ENCODE measurements around the gene ZNF565. TPM values are rescaled to one million over a fixed set of nuclear protein-coding genes. Genes with fewer than 3 reads are reported as not detected.
A peak's percentile ranks its signal among the peaks of the same experiment; 100 is the strongest.

Gene ZNF565
- total and polyA plus RNA-seq, 7 experiments from 2014 or later = 2.7 to 11.6 (median 7.8) TPM

DNA sequence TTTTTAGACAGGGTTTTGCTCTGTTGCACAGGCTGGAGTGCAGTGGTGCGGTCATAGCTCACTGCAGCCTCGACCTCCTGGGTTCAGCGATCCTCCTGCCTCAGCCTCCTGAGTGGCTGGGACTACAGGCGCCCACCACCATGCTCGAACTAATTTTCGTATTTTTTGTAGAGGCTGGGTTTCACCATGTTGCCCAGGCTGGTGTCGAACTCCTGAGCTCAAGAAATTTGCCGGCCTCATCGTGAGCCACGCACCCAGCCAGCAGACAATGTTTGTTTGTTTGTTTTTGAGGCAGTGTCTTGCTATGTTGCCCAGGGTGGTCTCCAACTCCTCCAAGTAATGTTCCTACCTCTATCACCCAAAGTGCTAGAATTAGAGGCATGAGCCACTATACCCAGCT lies 61.3 kb downstream of the ZNF565 start:
- H3K27ac Mint-ChIP-seq = peak overlapping the region in 1 of 9 donors; percentile 32
- ATAC-seq = no peak
- H3K4me1 ChIP-seq (ENCODE audit: control insufficient read depth in 2 of 2, insufficient read depth in 2 of 2, low read length in 2 of 2) = no peaks in the 10 kb centered on the region

DNA sequence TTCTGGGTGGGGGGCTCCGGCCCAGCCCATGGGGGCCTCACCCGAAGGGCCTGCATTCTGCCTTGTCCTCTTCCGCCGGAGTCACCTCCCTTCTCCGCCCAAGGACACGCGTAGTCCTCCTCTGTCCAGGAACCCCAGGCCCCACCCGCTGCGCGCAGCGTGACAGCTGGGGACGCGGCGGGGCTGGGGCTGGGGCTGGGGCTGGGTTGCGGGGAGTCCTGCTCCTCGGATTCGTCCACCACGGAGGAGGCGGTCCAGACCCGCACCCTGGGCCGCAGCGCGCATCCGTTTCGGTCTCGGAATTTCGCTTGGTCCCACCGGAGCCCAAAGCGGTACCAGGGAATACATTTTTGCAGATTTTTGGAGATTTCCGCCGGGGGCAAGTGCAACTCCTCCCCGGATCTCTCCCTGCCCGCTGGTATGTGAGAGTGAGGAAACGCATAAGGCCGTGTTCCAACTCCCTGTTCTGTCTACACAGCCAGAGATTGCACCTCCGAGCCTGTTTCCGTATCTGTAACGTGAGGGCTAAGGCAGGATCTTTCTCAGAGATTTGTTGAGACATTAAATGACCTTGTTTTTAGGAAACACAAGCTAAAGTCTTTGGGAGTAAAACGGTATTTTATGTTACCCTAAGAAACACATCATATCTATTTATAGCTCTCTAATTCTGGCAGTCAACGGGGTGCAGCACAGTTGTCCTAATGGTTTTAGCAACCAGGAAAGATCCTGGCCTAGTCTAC lies 61.9 kb downstream of the ZNF565 start, which contains the start of gene COX7A1:
COX7A1 (minus strand) TSS at position 96 of the 740 bp plus-strand sequence; CDS start at position 56, 40 bp downstream.
- Histone ChIP-seq H3K4me1 (ENCODE audit: control insufficient read depth in 2 of 2, insufficient read depth in 2 of 2, low read length in 2 of 2) (no peaks in the 10 kb centered on the region), H3K36me3 (ENCODE audit: control insufficient read depth in 2 of 3, insufficient read depth in 3 of 3, low read length in 3 of 3) (peaks cover 0 to 31% (median 0%) of the 10 kb centered on the region in 3 experiments), H3K27me3 (ENCODE audit: control insufficient read depth in 2 of 2, insufficient read depth in 2 of 2, low read length in 2 of 2) (no peaks in the 10 kb centered on the region), H3K9me3 (ENCODE audit: control insufficient read depth in 2 of 3, low read length in 3 of 3) (no peaks in the 10 kb centered on the region), H3K4me3 (ENCODE audit: low read length) (no peak within 1 kb of the TSS), H3K27ac (ENCODE audit: low read depth, low read length) (no peak within 1 kb of the TSS)
- ChIA-PET CTCF (interaction anchor here (1.0 to 1.8 kb wide), 2 partner anchors 17 to 23 kb away, joined by 4 to 6 read pairs; no protein-coding TSS in a partner anchor), POLR2A (no interaction called here)
- ATAC-seq = peak; percentile 44
- no peak within 1 kb of the TSS for H3K4me3 Mint-ChIP-seq
- no peaks in the 10 kb centered on the region for H3K27me3 Mint-ChIP-seq
- no peaks in the 10 kb centered on the region for H3K9me3 Mint-ChIP-seq
- no peak for DNase-seq
- peak within 1 kb of the TSS in 2 of 9 donors; percentile 3 to 32 for H3K27ac Mint-ChIP-seq
- peaks cover 0 to 13% (median 4%) of the 10 kb centered on the region in 7 donors for H3K4me1 Mint-ChIP-seq
- intact Hi-C loops (cut with micrococcal nuclease) = no loop called here
- peaks cover 0 to 22% (median 11%) of the 10 kb centered on the region in 5 donors for H3K36me3 Mint-ChIP-seq

More for the DNA sequence above, 61.3 kb downstream of the ZNF565 start:
- Histone ChIP-seq H3K9me3 (ENCODE audit: control insufficient read depth in 2 of 3, low read length in 3 of 3) (no peaks in the 10 kb centered on the region), H3K4me3 (ENCODE audit: low read length) (no peak overlapping the region), H3K36me3 (ENCODE audit: control insufficient read depth in 2 of 3, insufficient read depth in 3 of 3, low read length in 3 of 3) (peaks cover 0 to 28% (median 0%) of the 10 kb centered on the region in 3 experiments), H3K27me3 (ENCODE audit: control insufficient read depth in 2 of 2, insufficient read depth in 2 of 2, low read length in 2 of 2) (no peaks in the 10 kb centered on the region), H3K27ac (ENCODE audit: low read depth, low read length) (no peak overlapping the region)
- DNase-seq = no peak
- CTCF ChIA-PET = interaction anchor here (1.0 to 1.8 kb wide), 2 partner anchors 17 to 24 kb away, joined by 4 to 6 read pairs; no protein-coding TSS in a partner anchor
- H3K4me1 Mint-ChIP-seq = peaks cover 0 to 11% (median 4%) of the 10 kb centered on the region in 7 donors
- peaks cover 0 to 17% (median 10%) of the 10 kb centered on the region in 5 donors for H3K36me3 Mint-ChIP-seq
- intact Hi-C loops (cut with micrococcal nuclease) = no loop called here
- H3K9me3 Mint-ChIP-seq = no peaks in the 10 kb centered on the region
- no peaks in the 10 kb centered on the region for H3K27me3 Mint-ChIP-seq
- no peak overlapping the region for H3K4me3 Mint-ChIP-seq
- POLR2A ChIA-PET = interaction anchor here (1.1 kb wide), 1 partner anchor 13 kb away, joined by 3 read pairs; the partner anchor contains the start of gene CAPNS1

DNA sequence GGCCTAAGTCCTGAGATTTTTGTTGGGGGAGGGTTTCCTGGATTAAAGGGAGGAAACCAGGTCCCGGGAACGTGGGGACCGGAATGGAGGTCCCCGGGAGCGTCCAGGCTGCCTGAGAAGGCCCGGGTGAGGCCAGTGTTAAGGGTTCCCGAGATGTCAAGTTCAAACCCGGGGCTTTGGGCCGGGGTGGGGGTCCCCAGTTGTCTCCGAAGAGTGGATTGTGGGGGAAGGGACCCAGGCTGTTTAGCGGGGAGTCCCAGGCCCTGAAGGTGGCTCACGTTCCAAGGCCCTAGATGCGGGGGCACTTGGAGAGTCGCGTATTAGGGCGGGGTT lies 62.5 kb downstream of the ZNF565 start:
- Histone ChIP-seq H3K4me3 (ENCODE audit: low read length) (no peak overlapping the region), H3K9me3 (ENCODE audit: control insufficient read depth in 2 of 3, low read length in 3 of 3) (no peaks in the 10 kb centered on the region), H3K36me3 (ENCODE audit: control insufficient read depth in 2 of 3, insufficient read depth in 3 of 3, low read length in 3 of 3) (peaks cover 0 to 35% (median 0%) of the 10 kb centered on the region in 3 experiments), H3K27me3 (ENCODE audit: control insufficient read depth in 2 of 2, insufficient read depth in 2 of 2, low read length in 2 of 2) (no peaks in the 10 kb centered on the region), H3K27ac (ENCODE audit: low read depth, low read length) (no peak overlapping the region), H3K4me1 (ENCODE audit: control insufficient read depth in 2 of 2, insufficient read depth in 2 of 2, low read length in 2 of 2) (no peaks in the 10 kb centered on the region)
- ChIA-PET CTCF (no interaction called here), POLR2A (no interaction called here)
- Mint-ChIP-seq H3K9me3 (no peaks in the 10 kb centered on the region), H3K27ac (no peak overlapping the region), H3K27me3 (no peaks in the 10 kb centered on the region), H3K4me1 (peaks cover 0 to 13% (median 4%) of the 10 kb centered on the region in 7 donors), H3K36me3 (peaks cover 0 to 25% (median 13%) of the 10 kb centered on the region in 5 donors), H3K4me3 (no peak overlapping the region)
- intact Hi-C loops (cut with micrococcal nuclease) = no loop called here
- no peak for DNase-seq
- ATAC-seq = peak; percentile 6

DNA sequence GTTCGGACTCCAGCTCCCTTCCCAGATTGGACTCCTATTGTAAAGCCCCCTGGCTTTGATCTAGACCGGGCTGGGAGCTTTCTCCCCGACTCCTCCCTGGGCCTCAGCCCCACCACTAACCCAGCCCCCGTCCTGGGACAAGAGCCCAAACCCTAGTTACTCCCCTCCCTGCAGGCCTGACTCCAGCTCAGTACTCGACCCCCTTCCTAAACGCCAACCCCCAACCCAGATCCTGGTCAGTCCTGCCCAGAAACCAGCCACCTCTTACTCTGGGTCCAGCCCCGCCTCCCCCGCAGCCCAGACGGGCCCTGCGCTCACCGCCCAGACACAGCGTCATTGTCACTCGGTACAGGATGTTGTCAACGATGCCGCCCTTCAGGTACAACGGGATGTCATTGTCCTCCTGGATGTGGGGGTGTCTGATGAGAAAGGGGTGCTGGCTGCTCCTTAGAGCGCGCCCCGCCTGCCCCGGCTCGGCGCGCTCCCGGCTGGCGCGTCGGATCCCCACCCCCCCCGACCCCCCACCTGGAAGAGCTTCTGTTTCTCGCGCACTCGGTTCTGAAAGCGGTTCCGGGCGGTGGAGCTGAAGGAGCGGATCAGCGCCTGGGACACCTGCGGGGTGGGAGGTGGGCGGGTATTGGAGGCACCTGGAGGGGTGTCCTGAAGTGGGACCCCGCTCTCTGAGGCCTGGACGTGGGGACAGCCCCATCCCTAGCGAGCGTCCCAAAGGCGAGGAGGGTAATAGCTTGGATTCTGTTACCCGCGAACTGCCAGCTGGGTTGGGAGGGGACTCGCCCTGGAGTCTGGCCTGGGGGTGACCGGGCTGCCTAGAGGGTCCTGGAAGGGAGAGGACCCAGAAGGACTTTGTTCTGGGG lies 63.1 kb downstream of the ZNF565 start:
- Mint-ChIP-seq H3K4me1 (peaks cover 0 to 13% (median 4%) of the 10 kb centered on the region in 7 donors), H3K4me3 (no peak overlapping the region), H3K9me3 (no peaks in the 10 kb centered on the region), H3K27ac (peak overlapping the region in 1 of 9 donors; percentile 3), H3K36me3 (peaks cover 2 to 30% (median 18%) of the 10 kb centered on the region in 5 donors), H3K27me3 (no peaks in the 10 kb centered on the region)
- ChIA-PET CTCF (no interaction called here), POLR2A (no interaction called here)
- Histone ChIP-seq H3K36me3 (ENCODE audit: control insufficient read depth in 2 of 3, insufficient read depth in 3 of 3, low read length in 3 of 3) (peaks cover 0 to 41% (median 0%) of the 10 kb centered on the region in 3 experiments), H3K4me3 (ENCODE audit: low read length) (no peak overlapping the region), H3K9me3 (ENCODE audit: control insufficient read depth in 2 of 3, low read length in 3 of 3) (no peaks in the 10 kb centered on the region), H3K27ac (ENCODE audit: low read depth, low read length) (no peak overlapping the region), H3K4me1 (ENCODE audit: control insufficient read depth in 2 of 2, insufficient read depth in 2 of 2, low read length in 2 of 2) (no peaks in the 10 kb centered on the region), H3K27me3 (ENCODE audit: control insufficient read depth in 2 of 2, insufficient read depth in 2 of 2, low read length in 2 of 2) (no peaks in the 10 kb centered on the region)
- intact Hi-C loops (cut with micrococcal nuclease) = no loop called here
- DNase-seq (no peak), ATAC-seq (no peak)

DNA sequence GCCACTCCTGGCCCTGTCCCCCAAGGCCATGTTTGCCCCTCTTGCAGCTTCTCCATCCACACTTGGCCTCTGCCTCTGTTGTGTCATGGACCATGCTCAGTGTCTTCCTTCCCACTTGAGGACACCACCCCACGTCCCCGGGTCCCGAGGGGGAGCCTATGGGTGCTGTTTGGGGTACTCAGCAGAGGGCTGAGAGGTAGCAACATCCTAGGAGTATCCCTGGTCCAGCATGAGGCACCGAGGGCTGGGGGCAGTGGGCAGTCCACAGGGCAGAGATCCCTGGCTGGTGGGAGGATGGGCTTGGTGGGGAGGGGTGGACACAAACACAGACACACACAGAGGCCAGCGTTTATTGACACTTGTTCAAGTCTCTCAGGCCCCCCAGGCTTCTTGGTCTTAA lies 63.9 kb downstream of the ZNF565 start:
- Mint-ChIP-seq H3K9me3 (no peaks in the 10 kb centered on the region), H3K4me3 (no peak overlapping the region), H3K36me3 (peaks cover 3 to 38% (median 18%) of the 10 kb centered on the region in 5 donors), H3K27me3 (no peaks in the 10 kb centered on the region), H3K27ac (no peak overlapping the region), H3K4me1 (peaks cover 0 to 13% (median 5%) of the 10 kb centered on the region in 7 donors)
- ChIA-PET POLR2A (no interaction called here), CTCF (no interaction called here)
- Histone ChIP-seq H3K27ac (ENCODE audit: low read depth, low read length) (no peak overlapping the region), H3K4me3 (ENCODE audit: low read length) (no peak overlapping the region), H3K9me3 (ENCODE audit: control insufficient read depth in 2 of 3, low read length in 3 of 3) (no peaks in the 10 kb centered on the region), H3K27me3 (ENCODE audit: control insufficient read depth in 2 of 2, insufficient read depth in 2 of 2, low read length in 2 of 2) (no peaks in the 10 kb centered on the region), H3K36me3 (ENCODE audit: control insufficient read depth in 2 of 3, insufficient read depth in 3 of 3, low read length in 3 of 3) (peaks cover 3 to 49% (median 5%) of the 10 kb centered on the region in 3 experiments), H3K4me1 (ENCODE audit: control insufficient read depth in 2 of 2, insufficient read depth in 2 of 2, low read length in 2 of 2) (no peaks in the 10 kb centered on the region)
- intact Hi-C loops (cut with micrococcal nuclease) = no loop called here
- ATAC-seq (no peak), DNase-seq (no peak)

DNA sequence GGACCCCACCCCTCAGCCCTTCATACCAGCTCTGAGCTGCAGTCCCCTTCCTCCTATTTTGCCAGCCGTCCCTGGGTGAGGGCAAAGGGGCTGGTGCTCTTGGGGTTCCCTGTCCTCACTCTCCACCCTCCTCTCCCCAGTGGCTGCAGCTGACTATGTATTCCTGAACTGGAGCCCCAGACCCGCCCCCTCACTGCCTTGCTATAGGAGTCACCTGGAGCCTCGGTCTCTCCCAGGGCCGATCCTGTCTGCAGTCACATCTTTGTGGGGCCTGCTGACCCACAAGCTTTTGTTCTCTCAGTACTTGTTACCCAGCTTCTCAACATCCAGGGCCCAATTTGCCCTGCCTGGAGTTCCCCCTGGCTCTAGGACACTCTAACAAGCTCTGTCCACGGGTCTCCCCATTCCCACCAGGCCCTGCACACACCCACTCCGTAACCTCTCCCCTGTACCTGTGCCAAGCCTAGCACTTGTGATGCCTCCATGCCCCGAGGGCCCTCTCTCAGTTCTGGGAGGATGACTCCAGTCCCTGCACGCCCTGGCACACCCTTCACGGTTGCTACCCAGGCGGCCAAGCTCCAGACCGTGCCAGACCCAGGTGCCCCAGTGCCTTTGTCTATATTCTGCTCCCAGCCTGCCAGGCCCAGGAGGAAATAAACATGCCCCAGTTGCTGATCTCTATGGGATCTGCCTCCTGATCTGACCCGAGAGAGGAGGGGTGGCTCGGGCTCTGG lies 64.6 kb downstream of the ZNF565 start:
- Histone ChIP-seq H3K36me3 (ENCODE audit: control insufficient read depth in 2 of 3, insufficient read depth in 3 of 3, low read length in 3 of 3) (peaks cover 5 to 56% (median 10%) of the 10 kb centered on the region in 3 experiments), H3K27me3 (ENCODE audit: control insufficient read depth in 2 of 2, insufficient read depth in 2 of 2, low read length in 2 of 2) (no peaks in the 10 kb centered on the region), H3K4me1 (ENCODE audit: control insufficient read depth in 2 of 2, insufficient read depth in 2 of 2, low read length in 2 of 2) (no peaks in the 10 kb centered on the region), H3K27ac (ENCODE audit: low read depth, low read length) (no peak overlapping the region), H3K9me3 (ENCODE audit: control insufficient read depth in 2 of 3, low read length in 3 of 3) (no peaks in the 10 kb centered on the region), H3K4me3 (ENCODE audit: low read length) (no peak overlapping the region)
- Mint-ChIP-seq H3K27ac (peak overlapping the region in 2 of 9 donors; percentile 34 to 52), H3K36me3 (peaks cover 3 to 38% (median 19%) of the 10 kb centered on the region in 5 donors), H3K4me1 (peaks cover 0 to 13% (median 5%) of the 10 kb centered on the region in 7 donors), H3K9me3 (no peaks in the 10 kb centered on the region), H3K4me3 (no peak overlapping the region), H3K27me3 (no peaks in the 10 kb centered on the region)
- ATAC-seq (no peak), DNase-seq (no peak)
- POLR2A ChIA-PET = no interaction called here
- CTCF ChIA-PET = no interaction called here
- intact Hi-C loops (cut with micrococcal nuclease) = no loop called here
